COLO829 (cell line): ENCODE measurements around the gene HSD17B14.
"Not testable (repeated sequence)": the region's sequence is repeated elsewhere in the genome, so short reads cannot be mapped to it uniquely, and the experiment has no call there.

Experiments
- DNase-seq: peaks from one replicate; pipeline ENCODE4 v3.0.0; 2012; ENCODE audit warnings: low spot score

The HSD17B14 gene

GRCh38 chr19:48796298-48797083, 39.8 kb downstream of the HSD17B14 start:
- no peak for DNase-seq

- DNase-seq, result no peak
Measured at GRCh38 chr19:48795685-48796070, 40.6 kb downstream of the HSD17B14 start.

- peak; percentile 97 for DNase-seq
Measured at GRCh38 chr19:48795055-48795684, 41.1 kb downstream of the HSD17B14 start.

- DNase-seq, result no peak
Measured at GRCh38 chr19:48794291-48794690, 42.0 kb downstream of the HSD17B14 start.

- no peak for DNase-seq
Measured at GRCh38 chr19:48793271-48793670, 43.0 kb downstream of the HSD17B14 start.

- not testable (repeated sequence) for DNase-seq
Measured at GRCh38 chr19:48787331-48787730, 49.0 kb downstream of the HSD17B14 start.

GRCh38 chr19:48786422-48786821, 49.9 kb downstream of the HSD17B14 start:
- not testable (repeated sequence) for DNase-seq

- DNase-seq, result no peak
Measured at GRCh38 chr19:48784527-48784926, 51.8 kb downstream of the HSD17B14 start.

GRCh38 chr19:48780631-48781391, 55.5 kb downstream of the HSD17B14 start:
- peak; percentile 9 for DNase-seq

GRCh38 chr19:48779636-48780035, 56.7 kb downstream of the HSD17B14 start:
- DNase-seq, result no peak

- DNase-seq, result no peak
Measured at GRCh38 chr19:48777720-48778119, 58.6 kb downstream of the HSD17B14 start.

- no peak for DNase-seq
Measured at GRCh38 chr19:48777139-48777538, 59.2 kb downstream of the HSD17B14 start.

GRCh38 chr19:48772503-48772953, 63.8 kb downstream of the HSD17B14 start:
- DNase-seq, result no peak

GRCh38 chr19:48770734-48771472, 65.4 kb downstream of the HSD17B14 start:
- no peak for DNase-seq

GRCh38 chr19:48770266-48770665, 66.0 kb downstream of the HSD17B14 start:
- no peak for DNase-seq

GRCh38 chr19:48768994-48769713, 67.1 kb downstream of the HSD17B14 start:
- no peak for DNase-seq

GRCh38 chr19:48768171-48768753, 68.0 kb downstream of the HSD17B14 start:
- not testable (repeated sequence) for DNase-seq

GRCh38 chr19:48765816-48766215, 70.5 kb downstream of the HSD17B14 start:
- DNase-seq, result not testable (repeated sequence)
